Measurements from ENCODE around the gene TMUB2. TPM values are rescaled to one million over a fixed set of nuclear protein-coding genes. Genes with fewer than 3 reads are reported as not detected.
A peak's percentile ranks its signal among the peaks of the same experiment; 100 is the strongest.

TMUB2 gene
- total and polyA plus RNA-seq, 9 of the 15 experiments (the other 6 are each of a cell fraction or from before 2014, with no cell fraction given) = 4.1 to 29.8 (median 16.3) TPM

GRCh38 chr17:44219616-44220212 is 32.9 kb downstream of the TMUB2 start, which contains the start of gene UBTF (continued):
- TF ChIP-seq ETV6 (IDR thresholded peaks at IDR 0.05; ENCODE audit: borderline replicate concordance in 1 of 2, low read depth in 2 of 2, low read length in 1 of 2) (no peak), ETV6 (CRISPR knock-in tag; IDR thresholded peaks at IDR 0.05; ENCODE audit: borderline replicate concordance) (no peak), ZNF444 (CRISPR knock-in tag; IDR thresholded peaks at IDR 0.05) (no peak), SIX5 (IDR thresholded peaks at IDR 0.05; ENCODE audit: borderline replicate concordance in 1 of 2, insufficient read depth in 1 of 2, low read depth in 1 of 2, low read length in 2 of 2) (no peak), KDM2B (CRISPR knock-in tag; IDR thresholded peaks at IDR 0.05) (no peak), ELF2 (CRISPR knock-in tag; IDR thresholded peaks at IDR 0.05) (no peak), RBM22 (IDR thresholded peaks at IDR 0.05; ENCODE audit: low read depth, low read length, poor library complexity, severe bottlenecking) (peak; percentile 62), SNIP1 (IDR thresholded peaks at IDR 0.05; ENCODE audit: low read depth) (no peak), MTA1 (IDR thresholded peaks at IDR 0.05; ENCODE audit: borderline replicate concordance) (no peak), BACH1 (tag; IDR thresholded peaks at IDR 0.05) (no peak), GATAD2B (IDR thresholded peaks at IDR 0.05; ENCODE audit: borderline replicate concordance) (0 out of 2 replicates have a peak, but pooled peaks have one; percentile 42), CREB3L1 (IDR thresholded peaks at IDR 0.05; ENCODE audit: borderline replicate concordance, low read depth) (no peak), AFF4 (CRISPR knock-in tag; IDR thresholded peaks at IDR 0.05) (no peak)

All from K562 (cell line).